GF-D8 (cell line): ENCODE measurements around the gene RLN3.
"Not testable (repeated sequence)": the region's sequence is repeated elsewhere in the genome, so short reads cannot be mapped to it uniquely, and the experiment has no call there.

Source experiments
- DNase-seq: peaks from one replicate; lab custom pipeline; 2025; lab: John Stamatoyannopoulos, UW

The RLN3 gene

GRCh38 chr19:13995017-13995728 is 32.8 kb upstream of the RLN3 start:
- DNase-seq = no peak

GRCh38 chr19:13995878-13996765 is 31.8 kb upstream of the RLN3 start:
- DNase-seq = no peak

GRCh38 chr19:13996928-13997630 is 30.9 kb upstream of the RLN3 start:
- DNase-seq = no peak

GRCh38 chr19:13997631-13997962 is 30.4 kb upstream of the RLN3 start:
- no peak for DNase-seq

- no peak for DNase-seq
Observed at GRCh38 chr19:13998426-13998825, 29.5 kb upstream of the RLN3 start.

- no peak for DNase-seq
Observed at GRCh38 chr19:13999085-13999484, 28.9 kb upstream of the RLN3 start.

GRCh38 chr19:14000691-14001375 is 27.1 kb upstream of the RLN3 start:
- DNase-seq = no peak

- no peak for DNase-seq
Observed at GRCh38 chr19:14002571-14003250, 25.2 kb upstream of the RLN3 start.

GRCh38 chr19:14003251-14004055 is 24.5 kb upstream of the RLN3 start:
- DNase-seq = no peak

- peak; percentile 41 for DNase-seq
Observed at GRCh38 chr19:14004619-14005348, 23.2 kb upstream of the RLN3 start.

- DNase-seq = peak; percentile 51
Observed at GRCh38 chr19:14005349-14006084, 22.4 kb upstream of the RLN3 start.

GRCh38 chr19:14006085-14006765 is 21.7 kb upstream of the RLN3 start, which contains the start of gene RFX1:
Gene RFX1, minus strand, starts transcription at chr19:14006320. Its CDS starts 12,477 bp downstream, at chr19:13993843.
- DNase-seq = peak; percentile 99

- no peak for DNase-seq
Observed at GRCh38 chr19:14006766-14007562, 21.0 kb upstream of the RLN3 start.

GRCh38 chr19:14012378-14012915 is 15.5 kb upstream of the RLN3 start:
- no peak for DNase-seq

- DNase-seq = no peak
Observed at GRCh38 chr19:14015524-14016035, 12.4 kb upstream of the RLN3 start.

- DNase-seq = no peak
Observed at GRCh38 chr19:14019100-14019499, 8.8 kb upstream of the RLN3 start.

- DNase-seq = not testable (repeated sequence)
Observed at GRCh38 chr19:14019739-14020138, 8.2 kb upstream of the RLN3 start.
